Fibroblast of upper back skin (primary cell): ENCODE results near the gene NHERF2.

Experiments
- DNase-seq: peaks from one replicate; pipeline ENCODE4 v3.0.0-alpha.2; 2013

The NHERF2 gene

GRCh38 chr16:2026461-2027023 lies at the start of gene NHERF2:
NHERF2 (plus strand) TSS chr16:2026902; CDS start chr16:2027006, 104 bp downstream.
- no peak for DNase-seq

DNA sequence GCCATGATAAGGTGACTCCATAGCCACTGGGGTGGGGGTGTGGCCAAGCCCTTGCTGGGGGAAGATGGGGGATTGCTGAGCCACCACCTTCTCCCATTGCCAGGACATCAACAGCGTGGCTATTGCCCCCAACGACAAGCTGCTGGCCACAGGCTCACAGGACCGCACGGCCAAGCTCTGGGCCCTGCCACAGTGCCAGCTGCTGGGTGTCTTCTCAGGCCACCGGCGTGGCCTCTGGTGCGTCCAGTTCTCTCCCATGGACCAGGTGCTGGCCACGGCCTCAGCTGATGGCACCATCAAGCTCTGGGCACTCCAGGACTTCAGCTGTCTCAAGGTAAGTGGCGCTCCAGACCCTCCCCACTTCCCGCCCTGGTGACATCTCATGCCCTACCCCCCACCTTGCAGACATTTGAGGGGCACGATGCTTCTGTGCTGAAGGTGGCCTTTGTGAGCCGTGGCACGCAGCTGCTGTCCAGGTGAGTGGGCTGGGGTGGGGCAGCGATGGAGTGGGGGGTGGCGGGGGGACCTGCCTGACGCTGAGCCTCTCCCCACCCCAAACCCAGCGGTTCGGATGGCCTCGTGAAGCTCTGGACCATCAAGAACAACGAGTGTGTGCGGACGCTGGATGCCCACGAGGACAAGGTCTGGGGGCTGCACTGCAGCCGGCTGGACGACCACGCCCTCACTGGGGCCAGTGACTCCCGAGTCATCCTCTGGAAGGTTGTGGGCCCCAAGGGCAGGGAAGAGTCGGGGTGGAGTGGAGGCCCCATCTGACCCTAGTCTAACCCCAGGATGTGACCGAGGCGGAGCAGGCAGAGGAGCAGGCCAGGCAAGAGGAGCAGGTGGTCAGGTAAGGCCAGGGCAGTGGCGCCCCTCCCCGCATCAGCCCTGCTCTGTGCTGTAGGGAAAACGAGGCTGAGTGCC lies 49.5 kb upstream of the NHERF2 start:
- DNase-seq, result no peak

DNA sequence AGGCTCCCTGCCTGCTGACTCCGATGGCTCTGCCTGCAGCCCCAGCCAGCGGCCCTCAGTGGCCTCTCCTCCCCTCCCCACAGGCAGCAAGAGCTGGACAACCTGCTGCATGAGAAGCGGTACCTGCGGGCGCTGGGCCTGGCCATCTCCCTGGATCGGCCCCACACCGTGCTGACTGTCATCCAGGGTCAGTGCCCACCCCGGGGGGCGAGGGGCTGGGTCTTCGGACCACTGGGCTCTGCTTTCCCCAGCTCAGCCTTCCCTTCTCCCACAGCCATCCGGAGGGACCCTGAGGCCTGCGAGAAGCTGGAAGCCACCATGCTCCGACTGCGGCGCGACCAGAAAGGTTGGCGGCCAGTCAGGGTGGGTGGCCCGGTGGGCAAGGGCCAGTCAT lies 48.8 kb upstream of the NHERF2 start:
- no peak for DNase-seq

- DNase-seq, result no peak
These were observed 48.1 kb upstream of the NHERF2 start for GRCh38 chr16:1978476-1979120.

- no peak for DNase-seq
These were observed 47.3 kb upstream of the NHERF2 start for GRCh38 chr16:1979271-1980029.

- DNase-seq, result no peak
These were observed 46.5 kb upstream of the NHERF2 start for GRCh38 chr16:1980030-1980769.

DNA sequence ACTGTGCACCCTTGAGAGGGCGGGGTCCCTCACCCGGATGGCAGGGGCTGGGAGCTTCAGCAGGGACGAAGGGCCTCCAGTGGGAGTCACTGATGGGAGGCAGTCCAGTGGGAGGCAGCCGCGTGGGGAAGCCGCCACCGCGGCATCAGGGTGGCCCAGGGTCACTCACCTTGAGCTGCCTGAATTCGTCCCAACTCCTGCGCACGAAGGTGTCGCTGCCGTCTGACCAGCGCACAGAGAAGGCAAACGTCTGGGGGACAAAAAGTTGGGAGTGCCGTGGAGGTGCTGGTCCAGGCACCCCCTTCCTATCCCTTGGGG lies 46.0 kb upstream of the NHERF2 start:
- no peak for DNase-seq

- no peak for DNase-seq
These were observed 45.3 kb upstream of the NHERF2 start, which contains the start of gene NOXO1 for GRCh38 chr16:1981398-1981836. NOXO1 (minus strand) TSS chr16:1981469; CDS start chr16:1981179, 290 bp downstream.

- no peak for DNase-seq
These were observed 44.7 kb upstream of the NHERF2 start for GRCh38 chr16:1982013-1982433.

DNA sequence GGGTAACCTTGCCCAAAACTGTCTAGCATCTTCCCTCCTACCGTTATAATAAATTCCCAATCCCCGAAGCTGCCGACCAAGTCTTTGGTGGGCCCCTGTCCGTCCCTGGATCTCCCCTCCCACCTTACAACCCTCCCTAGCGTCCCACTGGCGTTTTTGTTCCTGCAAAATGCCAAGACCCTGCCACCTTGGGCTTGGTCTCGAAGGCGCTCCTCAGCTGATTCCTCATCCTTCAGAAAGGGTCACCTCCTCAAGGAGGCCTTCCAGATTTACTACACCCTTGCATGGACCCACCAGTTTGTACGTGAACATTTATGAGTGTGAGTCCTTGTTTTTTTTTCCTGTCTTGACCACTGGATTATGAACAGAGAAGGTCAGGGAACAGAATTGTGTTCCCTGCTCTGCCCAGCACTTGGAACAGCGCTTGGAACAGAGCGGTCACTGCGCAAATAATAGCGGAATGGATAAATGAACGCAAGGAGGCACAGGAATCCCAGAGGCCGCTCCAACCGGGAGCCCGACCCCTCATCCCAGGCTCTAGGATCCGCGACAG lies 43.6 kb upstream of the NHERF2 start:
- DNase-seq, result no peak

DNA sequence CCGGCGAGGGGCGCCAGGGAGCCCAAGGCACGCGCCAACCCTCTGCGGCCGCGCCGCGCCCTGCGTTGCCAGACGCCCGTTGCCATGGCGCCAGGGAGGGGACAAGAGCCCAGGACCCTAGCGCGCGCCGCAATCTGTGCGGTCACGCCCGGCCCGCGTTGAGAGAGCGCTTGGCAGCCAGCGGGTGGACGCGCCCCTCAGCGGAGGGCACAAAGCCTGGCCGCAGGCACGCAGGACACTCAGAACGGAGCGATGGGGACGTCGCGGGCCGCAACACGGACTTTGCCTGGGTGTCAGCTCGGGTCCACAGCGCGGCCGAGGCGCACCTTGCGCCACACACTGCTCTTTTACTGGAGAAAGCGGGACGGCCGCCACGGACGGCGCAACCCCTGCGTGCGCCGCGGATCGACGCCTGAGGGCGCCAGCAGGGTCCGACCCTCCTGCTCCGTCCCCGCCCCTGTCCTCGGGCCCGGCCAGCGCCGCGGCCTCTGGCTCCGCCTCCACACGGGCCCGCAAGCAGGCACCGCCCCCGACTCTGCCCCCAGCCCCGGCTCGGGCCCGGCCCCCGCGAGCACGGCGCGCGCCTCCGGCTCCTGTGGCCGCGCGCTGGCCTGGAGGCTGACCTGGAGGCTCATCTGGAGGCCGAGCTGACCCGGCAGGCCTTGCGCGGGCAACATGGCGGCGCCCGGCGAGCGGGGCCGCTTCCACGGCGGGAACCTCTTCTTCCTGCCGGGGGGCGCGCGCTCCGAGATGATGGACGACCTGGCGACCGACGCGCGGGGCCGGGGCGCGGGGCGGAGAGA lies 43.0 kb upstream of the NHERF2 start, which contains the start of gene GFER:
GFER (plus strand) TSS at position 650 of the 803 bp plus-strand sequence; CDS start at position 676, 26 bp downstream.
- DNase-seq, result peak; percentile 89

- peak; percentile 6 for DNase-seq
These were observed 42.1 kb upstream of the NHERF2 start for GRCh38 chr16:1984347-1985225.

GRCh38 chr16:1985466-1986150 lies 41.1 kb upstream of the NHERF2 start:
- DNase-seq, result no peak

DNA sequence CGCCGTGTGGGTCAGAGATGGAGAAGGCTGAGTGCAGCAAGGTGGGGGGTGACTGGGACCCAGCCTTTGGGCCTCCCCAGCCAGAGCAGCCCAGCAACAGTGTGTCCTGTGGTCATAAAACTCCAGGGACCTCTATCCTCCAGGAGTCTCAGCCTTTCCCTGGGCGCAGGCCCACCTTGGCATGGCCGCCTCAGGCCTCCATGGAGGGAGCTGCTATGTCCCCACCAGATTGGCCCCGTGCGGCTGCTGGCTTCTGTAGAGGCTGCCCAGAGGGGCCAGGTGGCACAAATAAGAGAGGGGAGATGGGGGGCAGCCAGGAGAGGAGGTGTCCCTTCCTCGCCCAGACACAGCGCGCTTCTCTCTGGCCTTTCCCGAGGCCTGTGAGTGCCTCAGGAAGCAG lies 39.5 kb upstream of the NHERF2 start:
- no peak for DNase-seq

- DNase-seq, result no peak
These were observed 37.2 kb upstream of the NHERF2 start, which contains the start of gene SYNGR3 for GRCh38 chr16:1989209-1990100. SYNGR3 (plus strand) TSS chr16:1989970; CDS start chr16:1990103, 133 bp downstream.

DNA sequence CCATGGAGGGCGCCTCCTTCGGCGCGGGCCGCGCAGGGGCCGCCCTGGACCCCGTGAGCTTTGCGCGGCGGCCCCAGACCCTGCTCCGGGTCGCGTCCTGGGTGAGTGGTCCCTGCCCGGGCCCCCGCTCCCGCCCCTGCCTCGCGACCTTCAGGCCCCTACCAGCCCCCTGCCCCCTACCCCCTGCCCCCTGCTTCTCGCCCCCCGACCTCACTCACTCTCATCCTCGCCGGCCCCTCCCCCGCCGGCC lies 36.7 kb upstream of the NHERF2 start:
- DNase-seq, result no peak

DNA sequence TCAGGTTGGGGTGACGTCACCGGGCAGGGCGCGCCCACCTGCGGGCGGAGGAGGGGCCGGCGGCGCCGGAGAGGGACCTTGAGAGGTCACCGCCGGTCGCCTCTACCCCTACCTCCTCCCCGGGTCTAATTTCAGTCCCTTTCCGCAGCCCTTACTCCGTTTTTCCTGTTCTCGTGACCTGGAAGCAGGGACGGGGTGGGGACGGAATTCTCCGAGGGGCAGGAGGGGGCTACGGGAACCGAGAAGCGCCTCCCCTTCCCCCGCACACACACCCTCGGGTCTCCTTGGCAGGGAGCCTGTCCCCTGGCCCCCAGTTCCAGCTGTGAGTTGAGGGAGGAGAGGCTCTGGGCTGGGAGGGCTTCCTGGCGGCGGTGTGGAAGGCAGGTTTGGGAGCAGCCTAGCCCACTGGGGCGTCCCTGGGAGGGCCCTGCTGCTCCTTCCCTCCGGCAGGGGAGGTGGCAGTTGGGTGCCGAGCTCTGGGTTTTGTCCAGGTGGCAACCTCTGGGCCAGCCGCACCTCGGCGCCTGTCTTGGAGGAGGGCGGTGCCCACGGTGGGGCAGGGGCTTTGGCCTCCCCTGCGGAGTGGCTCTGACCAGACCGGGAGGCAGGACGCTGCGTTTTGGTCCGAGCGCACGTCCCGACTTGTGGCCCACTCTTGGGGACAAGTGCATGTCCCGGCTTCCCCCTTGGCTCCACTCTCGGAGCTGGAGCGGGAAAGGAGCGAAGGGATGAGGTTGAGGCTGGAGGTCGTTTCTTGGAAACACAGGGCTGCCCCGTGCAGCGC lies 36.2 kb upstream of the NHERF2 start:
- no peak for DNase-seq

- DNase-seq, result no peak
These were observed 35.6 kb upstream of the NHERF2 start for GRCh38 chr16:1991135-1991551.
